HG03135 (cell line): ENCODE results near the gene RIN3.

Experiments used
- ATAC-seq: cut with Tn5 transposase; IDR thresholded peaks from one replicate; pipeline ENCODE4 v1.9.1; 2021; ENCODE audit warnings: mild to moderate bottlenecking, moderate library complexity; ENCODE audit not compliant: unreplicated experiment

The RIN3 gene

GRCh38 chr14:92510972-92511371, 2.6 kb upstream of the RIN3 start:
- ATAC-seq = no peak

- no peak for ATAC-seq
These were observed 1.9 kb upstream of the RIN3 start for GRCh38 chr14:92511453-92512238.

- ATAC-seq = no peak
These were observed 776 bp upstream of the RIN3 start for GRCh38 chr14:92512807-92513203.

- peak; percentile 28 for ATAC-seq
These were observed 624 bp downstream of the RIN3 start for GRCh38 chr14:92513966-92514843.

- no peak for ATAC-seq
These were observed 1.4 kb downstream of the RIN3 start for GRCh38 chr14:92514844-92515514.

- no peak for ATAC-seq
These were observed 2.2 kb downstream of the RIN3 start for GRCh38 chr14:92515546-92516343.

GRCh38 chr14:92516344-92516965, 2.9 kb downstream of the RIN3 start:
- no peak for ATAC-seq

GRCh38 chr14:92516966-92517506, 3.5 kb downstream of the RIN3 start:
- ATAC-seq = no peak

- ATAC-seq = no peak
These were observed 4.2 kb downstream of the RIN3 start for GRCh38 chr14:92517761-92518160.

- no peak for ATAC-seq
These were observed 5.9 kb downstream of the RIN3 start for GRCh38 chr14:92519246-92520101.

- ATAC-seq = no peak
These were observed 6.8 kb downstream of the RIN3 start for GRCh38 chr14:92520102-92521057.

- ATAC-seq = no peak
These were observed 7.5 kb downstream of the RIN3 start for GRCh38 chr14:92521058-92521415.

- no peak for ATAC-seq
These were observed 10.2 kb downstream of the RIN3 start for GRCh38 chr14:92523752-92524151.

GRCh38 chr14:92524602-92525185, 11.1 kb downstream of the RIN3 start:
- ATAC-seq = no peak

- no peak for ATAC-seq
These were observed 11.9 kb downstream of the RIN3 start for GRCh38 chr14:92525322-92526095.

GRCh38 chr14:92527721-92528120, 14.1 kb downstream of the RIN3 start:
- ATAC-seq = no peak
